ENCODE measurements around the gene SDK2.

SDK2 gene

DNA sequence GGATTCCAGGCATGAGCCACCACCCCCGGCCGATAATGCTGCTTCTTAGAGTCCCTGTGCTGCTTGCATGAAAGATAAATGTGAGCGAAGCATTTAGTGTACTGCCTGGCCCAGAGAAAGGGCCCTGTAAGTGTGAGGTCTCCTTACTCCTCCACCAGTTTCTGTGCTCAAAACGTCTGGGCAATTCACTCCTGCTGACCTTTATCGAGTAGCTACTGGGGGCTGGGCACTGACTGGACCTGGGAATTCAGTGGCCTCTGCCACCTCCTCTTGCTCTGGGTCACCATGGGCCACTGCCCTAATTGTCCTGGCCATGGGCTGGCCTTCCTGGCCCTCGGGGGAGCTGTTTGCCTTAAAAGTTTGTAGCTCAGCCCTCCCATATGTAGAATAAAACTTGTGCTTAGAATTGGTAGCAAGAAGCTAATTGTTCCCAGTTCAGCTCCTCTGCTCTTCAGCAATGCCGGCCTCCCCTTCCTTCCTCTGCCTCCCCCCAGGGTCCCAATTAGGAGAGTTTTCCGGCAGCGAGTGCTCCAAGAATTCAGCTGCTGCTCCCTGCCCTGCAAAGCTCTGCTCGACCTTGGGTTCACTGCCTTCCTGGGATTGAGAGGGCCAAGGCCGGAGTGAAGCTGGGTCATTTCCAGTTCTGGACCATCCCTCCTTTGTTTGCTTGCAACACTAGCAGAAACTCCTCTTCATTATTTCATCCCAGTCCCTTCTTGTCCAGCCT lies 233.5 kb downstream of the SDK2 start:
- TF ChIP-seq, protein P1, sequence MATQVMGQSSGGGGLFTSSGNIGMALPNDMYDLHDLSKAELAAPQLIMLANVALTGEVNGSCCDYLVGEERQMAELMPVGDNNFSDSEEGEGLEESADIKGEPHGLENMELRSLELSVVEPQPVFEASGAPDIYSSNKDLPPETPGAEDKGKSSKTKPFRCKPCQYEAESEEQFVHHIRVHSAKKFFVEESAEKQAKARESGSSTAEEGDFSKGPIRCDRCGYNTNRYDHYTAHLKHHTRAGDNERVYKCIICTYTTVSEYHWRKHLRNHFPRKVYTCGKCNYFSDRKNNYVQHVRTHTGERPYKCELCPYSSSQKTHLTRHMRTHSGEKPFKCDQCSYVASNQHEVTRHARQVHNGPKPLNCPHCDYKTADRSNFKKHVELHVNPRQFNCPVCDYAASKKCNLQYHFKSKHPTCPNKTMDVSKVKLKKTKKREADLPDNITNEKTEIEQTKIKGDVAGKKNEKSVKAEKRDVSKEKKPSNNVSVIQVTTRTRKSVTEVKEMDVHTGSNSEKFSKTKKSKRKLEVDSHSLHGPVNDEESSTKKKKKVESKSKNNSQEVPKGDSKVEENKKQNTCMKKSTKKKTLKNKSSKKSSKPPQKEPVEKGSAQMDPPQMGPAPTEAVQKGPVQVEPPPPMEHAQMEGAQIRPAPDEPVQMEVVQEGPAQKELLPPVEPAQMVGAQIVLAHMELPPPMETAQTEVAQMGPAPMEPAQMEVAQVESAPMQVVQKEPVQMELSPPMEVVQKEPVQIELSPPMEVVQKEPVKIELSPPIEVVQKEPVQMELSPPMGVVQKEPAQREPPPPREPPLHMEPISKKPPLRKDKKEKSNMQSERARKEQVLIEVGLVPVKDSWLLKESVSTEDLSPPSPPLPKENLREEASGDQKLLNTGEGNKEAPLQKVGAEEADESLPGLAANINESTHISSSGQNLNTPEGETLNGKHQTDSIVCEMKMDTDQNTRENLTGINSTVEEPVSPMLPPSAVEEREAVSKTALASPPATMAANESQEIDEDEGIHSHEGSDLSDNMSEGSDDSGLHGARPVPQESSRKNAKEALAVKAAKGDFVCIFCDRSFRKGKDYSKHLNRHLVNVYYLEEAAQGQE (IDR thresholded peaks at IDR 0.05; ENCODE audit: insufficient read depth in 1 of 2, low read depth in 2 of 2, low read length in 2 of 2) = no peak
- TF ChIP-seq TAF1 (IDR thresholded peaks at IDR 0.05; ENCODE audit: borderline replicate concordance, insufficient read depth, low read length) (no peak), FOXP2 (optimal IDR thresholded peaks at IDR 0.05; ENCODE audit: borderline replicate concordance, extremely low read depth, extremely low read length, insufficient read depth) (no peak), SIN3A (IDR thresholded peaks at IDR 0.05; ENCODE audit: borderline replicate concordance, insufficient read depth, low read length) (no peak), POLR2AphosphoS5 (IDR thresholded peaks at IDR 0.05; ENCODE audit: low read depth, low read length) (no peak)

- TF ChIP-seq FOXP2 (optimal IDR thresholded peaks at IDR 0.05; ENCODE audit: borderline replicate concordance, extremely low read depth, extremely low read length, insufficient read depth) (no peak), POLR2AphosphoS5 (IDR thresholded peaks at IDR 0.05; ENCODE audit: low read depth, low read length) (no peak), TAF1 (IDR thresholded peaks at IDR 0.05; ENCODE audit: borderline replicate concordance, insufficient read depth, low read length) (no peak), SIN3A (IDR thresholded peaks at IDR 0.05; ENCODE audit: borderline replicate concordance, insufficient read depth, low read length) (no peak)
- TF ChIP-seq, protein P1 (IDR thresholded peaks at IDR 0.05; ENCODE audit: insufficient read depth in 1 of 2, low read depth in 2 of 2, low read length in 2 of 2) = no peak
These were observed 240.0 kb downstream of the SDK2 start for GRCh38 chr17:73404246-73404645.

GRCh38 chr17:73402466-73402865 lies 241.8 kb downstream of the SDK2 start:
- TF ChIP-seq TAF1 (IDR thresholded peaks at IDR 0.05; ENCODE audit: borderline replicate concordance, insufficient read depth, low read length) (no peak), SIN3A (IDR thresholded peaks at IDR 0.05; ENCODE audit: borderline replicate concordance, insufficient read depth, low read length) (no peak), POLR2AphosphoS5 (IDR thresholded peaks at IDR 0.05; ENCODE audit: low read depth, low read length) (no peak), FOXP2 (optimal IDR thresholded peaks at IDR 0.05; ENCODE audit: borderline replicate concordance, extremely low read depth, extremely low read length, insufficient read depth) (no peak)
- TF ChIP-seq, protein P1 (IDR thresholded peaks at IDR 0.05; ENCODE audit: insufficient read depth in 1 of 2, low read depth in 2 of 2, low read length in 2 of 2) = no peak

DNA sequence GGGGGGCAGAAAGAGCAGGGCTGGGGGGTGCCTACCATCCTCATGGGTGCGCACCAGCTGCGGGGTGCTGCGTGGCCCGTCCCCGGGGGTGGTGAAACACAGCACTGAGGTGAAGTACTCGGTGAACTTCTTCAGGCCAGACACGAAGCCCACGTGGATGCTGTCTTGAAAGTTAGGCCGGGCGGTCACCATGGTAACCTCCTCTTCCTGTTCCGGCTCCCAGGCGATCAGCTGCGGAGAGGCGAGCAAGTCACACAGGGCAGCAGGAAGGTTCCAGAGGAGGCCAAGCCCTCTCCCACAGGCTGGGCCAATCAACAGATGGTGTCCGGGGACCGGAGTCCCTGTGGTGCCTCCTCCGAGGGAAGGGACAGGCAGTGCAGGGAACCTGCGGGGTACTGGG lies 242.3 kb downstream of the SDK2 start:
- TF ChIP-seq, protein P1 (IDR thresholded peaks at IDR 0.05; ENCODE audit: insufficient read depth in 1 of 2, low read depth in 2 of 2, low read length in 2 of 2) = no peak
- no peak for TF ChIP-seq POLR2AphosphoS5 (IDR thresholded peaks at IDR 0.05; ENCODE audit: low read depth, low read length)
